ENCODE measurements around the gene ZNF549. TPM values are rescaled to one million over a fixed set of nuclear protein-coding genes. Genes with fewer than 3 reads are reported as not detected.

Gene ZNF549
- total RNA-seq, 1 experiment from 2014 or later = 11.6 TPM

DNA sequence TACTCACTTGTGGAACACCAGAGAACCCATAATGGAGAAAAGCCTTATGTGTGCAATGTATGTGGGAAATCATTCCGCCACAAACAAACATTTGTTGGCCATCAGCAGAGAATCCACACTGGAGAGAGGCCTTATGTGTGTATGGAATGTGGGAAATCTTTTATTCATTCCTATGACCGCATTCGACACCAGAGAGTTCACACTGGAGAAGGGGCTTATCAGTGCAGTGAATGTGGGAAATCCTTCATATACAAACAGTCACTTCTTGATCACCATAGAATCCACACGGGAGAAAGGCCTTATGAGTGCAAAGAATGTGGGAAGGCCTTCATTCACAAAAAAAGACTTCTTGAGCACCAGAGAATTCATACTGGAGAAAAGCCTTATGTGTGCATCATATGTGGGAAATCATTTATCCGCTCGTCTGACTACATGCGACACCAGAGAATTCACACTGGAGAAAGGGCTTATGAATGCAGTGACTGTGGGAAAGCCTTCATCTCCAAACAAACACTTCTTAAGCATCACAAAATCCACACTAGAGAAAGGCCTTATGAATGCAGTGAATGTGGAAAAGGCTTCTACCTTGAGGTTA, 10.9 kb downstream of the ZNF549 start:
- Histone ChIP-seq H2BK20ac (ENCODE audit: low read depth, low read length, poor library complexity, severe bottlenecking) (no peak overlapping the region), H3K79me2 (ENCODE audit: insufficient read depth, low read length) (peaks cover 3% of the 10 kb centered on the region; the same call in 1 of the 2 replicates), H4K8ac (replicated peaks; ENCODE audit: insufficient read length, low read depth, low read length) (no peak overlapping the region), H3K56ac (ENCODE audit: insufficient read length, low read depth, low read length) (no peak overlapping the region), H2BK120ac (ENCODE audit: low read depth, low read length, poor library complexity, severe bottlenecking) (no peak overlapping the region), H4K20me1 (ENCODE audit: control insufficient read depth, insufficient read depth, insufficient read length) (no peaks in the 10 kb centered on the region), H3K23ac (ENCODE audit: insufficient read length, low read depth, low read length) (no peak overlapping the region), H3K79me1 (ENCODE audit: insufficient read depth, low read depth, low read length, poor library complexity, severe bottlenecking) (peaks cover 4% of the 10 kb centered on the region), H4K5ac (ENCODE audit: insufficient read length, low read depth, low read length) (no peak overlapping the region), H3K4me1 (ENCODE audit: insufficient read depth, low read length) (no peaks in the 10 kb centered on the region), H3T11ph (ENCODE audit: low read length) (no peak overlapping the region), H3K4ac (ENCODE audit: low read depth, low read length) (no peak overlapping the region), H3K4me2 (ENCODE audit: insufficient read depth, insufficient read length, low read length) (no peak overlapping the region), H3K27me3 (ENCODE audit: insufficient read depth, low read length) (no peaks in the 10 kb centered on the region), H3K18ac (ENCODE audit: insufficient read length, low read depth, low read length) (no peak overlapping the region), H2BK12ac (ENCODE audit: insufficient read length, low read depth, low read length) (no peak overlapping the region), H3K23me2 (ENCODE audit: insufficient read length, low read depth, low read length, poor library complexity, severe bottlenecking) (no peaks in the 10 kb centered on the region), H2BK15ac (ENCODE audit: low read depth, low read length) (no peak overlapping the region), H3K27ac (ENCODE audit: insufficient read length, low read depth, low read length) (no peak overlapping the region), H3K9ac (ENCODE audit: extremely low read depth, insufficient read length, low read length) (no peak overlapping the region), H2BK5ac (ENCODE audit: insufficient read length, low read length) (no peak overlapping the region), H4K91ac (ENCODE audit: insufficient read length, low read depth, low read length) (no peak overlapping the region), H2AFZ (ENCODE audit: low read length) (no peak overlapping the region), H3K14ac (ENCODE audit: insufficient read depth, low read length) (no peak overlapping the region), H2AK5ac (ENCODE audit: insufficient read length, low read length) (no peak overlapping the region), H3K9me3 (ENCODE audit: control insufficient read depth, low read depth, low read length) (peaks cover 60% of the 10 kb centered on the region)
- no CpG with 5 or more reads among the region's 7 CpGs for WGBS (ENCODE audit: extremely low coverage, insufficient read length, low lambda C conversion rate)
- Mint-ChIP-seq H3K36me3 (ENCODE audit: insufficient read depth in 1 of 3, low read depth in 3 of 3) (peaks cover 97 to 100% (median 99%) of the 10 kb centered on the region in 3 experiments), H3K4me3 (no peak overlapping the region), H3K27me3 (ENCODE audit: low read depth) (no peaks in the 10 kb centered on the region; the same call in 1 of the 2 replicates), H3K4me1 (no peaks in the 10 kb centered on the region), H3K9me3 (peaks cover 79 to 92% of the 10 kb centered on the region in 2 experiments), H3K27ac (no peak overlapping the region)
- TF ChIP-seq, protein P1, sequence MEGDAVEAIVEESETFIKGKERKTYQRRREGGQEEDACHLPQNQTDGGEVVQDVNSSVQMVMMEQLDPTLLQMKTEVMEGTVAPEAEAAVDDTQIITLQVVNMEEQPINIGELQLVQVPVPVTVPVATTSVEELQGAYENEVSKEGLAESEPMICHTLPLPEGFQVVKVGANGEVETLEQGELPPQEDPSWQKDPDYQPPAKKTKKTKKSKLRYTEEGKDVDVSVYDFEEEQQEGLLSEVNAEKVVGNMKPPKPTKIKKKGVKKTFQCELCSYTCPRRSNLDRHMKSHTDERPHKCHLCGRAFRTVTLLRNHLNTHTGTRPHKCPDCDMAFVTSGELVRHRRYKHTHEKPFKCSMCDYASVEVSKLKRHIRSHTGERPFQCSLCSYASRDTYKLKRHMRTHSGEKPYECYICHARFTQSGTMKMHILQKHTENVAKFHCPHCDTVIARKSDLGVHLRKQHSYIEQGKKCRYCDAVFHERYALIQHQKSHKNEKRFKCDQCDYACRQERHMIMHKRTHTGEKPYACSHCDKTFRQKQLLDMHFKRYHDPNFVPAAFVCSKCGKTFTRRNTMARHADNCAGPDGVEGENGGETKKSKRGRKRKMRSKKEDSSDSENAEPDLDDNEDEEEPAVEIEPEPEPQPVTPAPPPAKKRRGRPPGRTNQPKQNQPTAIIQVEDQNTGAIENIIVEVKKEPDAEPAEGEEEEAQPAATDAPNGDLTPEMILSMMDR (conservative IDR thresholded peaks at IDR 0.05) = no peak
- DNase-seq = no peak

All from H9 (cell line).